Measurements from ENCODE around the gene TRAPPC5.

Gene TRAPPC5

DNA sequence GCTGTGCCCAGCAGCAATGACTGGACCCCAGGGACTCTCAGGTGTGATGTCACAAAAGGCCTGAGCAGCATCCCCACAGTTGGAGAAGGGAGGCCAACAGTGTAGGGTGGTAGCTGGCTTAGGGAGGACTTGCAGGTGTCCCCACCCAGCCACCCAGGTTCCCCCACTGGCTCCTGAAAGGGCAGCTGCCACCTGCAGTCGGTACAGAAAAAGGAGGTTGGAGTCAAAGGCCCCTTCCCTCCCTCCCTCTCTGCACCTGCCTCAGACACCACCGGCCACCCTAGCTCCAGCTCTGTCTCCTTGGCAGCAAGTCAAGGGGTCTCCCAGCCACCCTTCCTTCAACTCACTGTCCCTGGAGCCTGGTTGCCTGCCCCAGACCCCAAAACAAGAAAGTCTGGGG lies 46.9 kb upstream of the TRAPPC5 start, which contains the start of gene PCP2:
Gene PCP2 (minus strand): TSS at position 22 of the 400 bp plus-strand sequence. CDS start 262 bp downstream, outside the sequence.
- Histone ChIP-seq H3K27ac (replicated peaks) (no peak within 1 kb of the TSS), H3K27me3 (ENCODE audit: insufficient read depth, poor library complexity, severe bottlenecking) (no peaks in the 10 kb centered on the region), H3K4me3 (replicated peaks; ENCODE audit: insufficient read depth, low read length) (no peak within 1 kb of the TSS)
- TF ChIP-seq GABPA (IDR thresholded peaks at IDR 0.05; ENCODE audit: low read depth), result no peak
- TF ChIP-seq, protein P1, sequence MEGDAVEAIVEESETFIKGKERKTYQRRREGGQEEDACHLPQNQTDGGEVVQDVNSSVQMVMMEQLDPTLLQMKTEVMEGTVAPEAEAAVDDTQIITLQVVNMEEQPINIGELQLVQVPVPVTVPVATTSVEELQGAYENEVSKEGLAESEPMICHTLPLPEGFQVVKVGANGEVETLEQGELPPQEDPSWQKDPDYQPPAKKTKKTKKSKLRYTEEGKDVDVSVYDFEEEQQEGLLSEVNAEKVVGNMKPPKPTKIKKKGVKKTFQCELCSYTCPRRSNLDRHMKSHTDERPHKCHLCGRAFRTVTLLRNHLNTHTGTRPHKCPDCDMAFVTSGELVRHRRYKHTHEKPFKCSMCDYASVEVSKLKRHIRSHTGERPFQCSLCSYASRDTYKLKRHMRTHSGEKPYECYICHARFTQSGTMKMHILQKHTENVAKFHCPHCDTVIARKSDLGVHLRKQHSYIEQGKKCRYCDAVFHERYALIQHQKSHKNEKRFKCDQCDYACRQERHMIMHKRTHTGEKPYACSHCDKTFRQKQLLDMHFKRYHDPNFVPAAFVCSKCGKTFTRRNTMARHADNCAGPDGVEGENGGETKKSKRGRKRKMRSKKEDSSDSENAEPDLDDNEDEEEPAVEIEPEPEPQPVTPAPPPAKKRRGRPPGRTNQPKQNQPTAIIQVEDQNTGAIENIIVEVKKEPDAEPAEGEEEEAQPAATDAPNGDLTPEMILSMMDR (IDR thresholded peaks at IDR 0.05; ENCODE audit: insufficient read depth, low read length), result no peak
- DNase-seq (ENCODE audit: low read depth in 1 of 2, low spot score in 1 of 2), result no peak

DNA sequence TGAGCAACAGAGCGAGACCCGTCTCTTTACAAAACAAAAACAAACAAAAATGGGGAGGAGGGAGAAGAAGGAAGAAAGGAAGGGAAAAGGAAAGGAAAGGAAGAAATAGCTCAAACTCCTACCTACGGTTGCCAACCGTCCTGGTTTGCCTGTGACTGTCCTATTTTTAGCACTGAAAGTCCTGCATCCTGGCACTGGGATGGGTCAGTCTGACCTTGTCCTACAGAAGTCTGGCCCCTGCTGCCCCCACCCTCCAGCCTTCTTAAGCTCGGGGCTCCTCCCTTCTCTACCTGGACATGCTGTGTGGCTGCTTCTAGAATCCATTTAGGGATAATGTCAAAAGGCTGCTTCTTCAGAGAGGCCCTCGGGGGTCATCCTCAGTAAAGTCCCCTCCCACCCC lies 45.0 kb upstream of the TRAPPC5 start:
- no peak overlapping the region for H3K27ac ChIP-seq (replicated peaks)
- DNase-seq (ENCODE audit: low read depth in 1 of 2, low spot score in 1 of 2), result no peak
- no peaks in the 10 kb centered on the region for H3K27me3 ChIP-seq (ENCODE audit: insufficient read depth, poor library complexity, severe bottlenecking)
- no peak overlapping the region for H3K4me3 ChIP-seq (replicated peaks; ENCODE audit: insufficient read depth, low read length)
- no peak for TF ChIP-seq GABPA (IDR thresholded peaks at IDR 0.05; ENCODE audit: low read depth)
- TF ChIP-seq, protein P2, sequence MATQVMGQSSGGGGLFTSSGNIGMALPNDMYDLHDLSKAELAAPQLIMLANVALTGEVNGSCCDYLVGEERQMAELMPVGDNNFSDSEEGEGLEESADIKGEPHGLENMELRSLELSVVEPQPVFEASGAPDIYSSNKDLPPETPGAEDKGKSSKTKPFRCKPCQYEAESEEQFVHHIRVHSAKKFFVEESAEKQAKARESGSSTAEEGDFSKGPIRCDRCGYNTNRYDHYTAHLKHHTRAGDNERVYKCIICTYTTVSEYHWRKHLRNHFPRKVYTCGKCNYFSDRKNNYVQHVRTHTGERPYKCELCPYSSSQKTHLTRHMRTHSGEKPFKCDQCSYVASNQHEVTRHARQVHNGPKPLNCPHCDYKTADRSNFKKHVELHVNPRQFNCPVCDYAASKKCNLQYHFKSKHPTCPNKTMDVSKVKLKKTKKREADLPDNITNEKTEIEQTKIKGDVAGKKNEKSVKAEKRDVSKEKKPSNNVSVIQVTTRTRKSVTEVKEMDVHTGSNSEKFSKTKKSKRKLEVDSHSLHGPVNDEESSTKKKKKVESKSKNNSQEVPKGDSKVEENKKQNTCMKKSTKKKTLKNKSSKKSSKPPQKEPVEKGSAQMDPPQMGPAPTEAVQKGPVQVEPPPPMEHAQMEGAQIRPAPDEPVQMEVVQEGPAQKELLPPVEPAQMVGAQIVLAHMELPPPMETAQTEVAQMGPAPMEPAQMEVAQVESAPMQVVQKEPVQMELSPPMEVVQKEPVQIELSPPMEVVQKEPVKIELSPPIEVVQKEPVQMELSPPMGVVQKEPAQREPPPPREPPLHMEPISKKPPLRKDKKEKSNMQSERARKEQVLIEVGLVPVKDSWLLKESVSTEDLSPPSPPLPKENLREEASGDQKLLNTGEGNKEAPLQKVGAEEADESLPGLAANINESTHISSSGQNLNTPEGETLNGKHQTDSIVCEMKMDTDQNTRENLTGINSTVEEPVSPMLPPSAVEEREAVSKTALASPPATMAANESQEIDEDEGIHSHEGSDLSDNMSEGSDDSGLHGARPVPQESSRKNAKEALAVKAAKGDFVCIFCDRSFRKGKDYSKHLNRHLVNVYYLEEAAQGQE (IDR thresholded peaks at IDR 0.05; ENCODE audit: insufficient replicate concordance, low read depth), result no peak
- TF ChIP-seq, protein P1 (IDR thresholded peaks at IDR 0.05; ENCODE audit: insufficient read depth, low read length), result no peak
- TF ChIP-seq POLR2AphosphoS5 (IDR thresholded peaks at IDR 0.05; ENCODE audit: low read depth), result no peak
- no peak for TF ChIP-seq SPI1 (IDR thresholded peaks at IDR 0.05; ENCODE audit: borderline replicate concordance, low read depth)

DNA sequence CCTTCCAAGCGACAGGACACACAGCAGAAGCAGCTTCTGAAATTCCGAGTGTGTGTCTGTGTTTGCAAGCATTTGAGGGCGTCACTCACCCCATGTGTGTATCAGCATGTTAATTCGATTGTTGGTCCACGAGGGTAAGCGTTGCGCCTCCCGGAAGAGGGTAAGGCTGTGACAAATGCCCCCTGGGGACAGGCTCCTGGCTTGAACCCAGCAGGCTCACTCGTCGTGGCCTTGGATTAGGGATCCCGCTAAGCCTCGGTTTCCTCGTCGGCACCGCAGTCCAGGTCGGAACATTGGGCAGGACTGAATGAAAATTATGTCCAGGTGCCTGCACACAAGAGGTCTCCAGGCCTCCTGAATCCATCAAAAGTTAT lies 44.3 kb upstream of the TRAPPC5 start:
- Histone ChIP-seq H3K4me3 (replicated peaks; ENCODE audit: insufficient read depth, low read length) (peak overlapping the region; percentile 80), H3K27ac (replicated peaks) (peak overlapping the region; percentile 84)
- no peak for DNase-seq (ENCODE audit: low read depth in 1 of 2, low spot score in 1 of 2)

DNA sequence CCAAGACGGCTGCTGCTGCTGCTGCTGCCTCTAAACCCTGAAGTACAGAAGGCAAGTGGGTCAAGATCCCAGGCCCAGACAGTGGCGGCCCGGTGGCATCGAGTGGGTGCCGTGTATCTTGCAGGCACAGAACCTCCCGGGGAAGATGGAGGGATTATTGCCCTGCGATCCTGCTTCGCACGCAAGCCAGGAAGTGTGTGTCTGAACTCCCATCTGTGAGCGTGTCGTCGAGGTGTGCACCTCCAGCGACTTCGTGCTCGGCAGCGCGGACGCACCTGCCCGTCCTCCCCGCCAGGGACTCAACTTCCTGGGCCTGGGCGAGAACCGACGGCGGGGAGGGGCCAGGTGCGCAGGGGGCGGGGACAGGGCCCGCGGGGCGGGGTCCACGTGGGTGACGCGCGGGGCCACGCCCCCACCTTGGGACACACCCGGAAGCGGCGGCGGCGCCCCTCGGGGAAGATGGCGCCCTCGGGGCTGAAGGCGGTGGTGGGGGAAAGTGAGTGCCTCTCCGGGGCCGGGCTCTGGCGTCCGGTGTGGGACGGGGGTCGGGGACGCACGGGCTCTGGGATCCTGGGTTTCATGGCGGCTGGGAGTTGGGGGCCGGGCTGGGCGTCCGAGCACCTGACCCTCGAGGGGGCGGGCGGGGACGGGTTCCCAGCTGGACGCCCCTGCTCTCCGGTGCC lies 43.8 kb upstream of the TRAPPC5 start, which contains the start of gene STXBP2:
Gene STXBP2 (plus strand): TSS at position 420 of the 683 bp plus-strand sequence. CDS start 40 bp downstream, at position 460.
- Histone ChIP-seq H3K27me3 (ENCODE audit: insufficient read depth, poor library complexity, severe bottlenecking) (no peaks in the 10 kb centered on the region), H3K27ac (replicated peaks) (peak within 1 kb of the TSS; percentile 84), H3K4me3 (replicated peaks; ENCODE audit: insufficient read depth, low read length) (peak within 1 kb of the TSS; percentile 80)
- TF ChIP-seq, protein P2 (IDR thresholded peaks at IDR 0.05; ENCODE audit: insufficient replicate concordance, low read depth), result peak; percentile 13
- TF ChIP-seq, protein P1 (IDR thresholded peaks at IDR 0.05; ENCODE audit: insufficient read depth, low read length), result no peak
- TF ChIP-seq GABPA (IDR thresholded peaks at IDR 0.05; ENCODE audit: low read depth) (no peak; the same call in 1 of the 2 replicates), SPI1 (IDR thresholded peaks at IDR 0.05; ENCODE audit: borderline replicate concordance, low read depth) (no peak), POLR2AphosphoS5 (IDR thresholded peaks at IDR 0.05; ENCODE audit: low read depth) (peak; percentile 65)
- peak; percentile 82 to 87 for DNase-seq (ENCODE audit: low read depth in 1 of 2, low spot score in 1 of 2)

More for the DNA sequence above, 44.3 kb upstream of the TRAPPC5 start:
- TF ChIP-seq, protein P1 (IDR thresholded peaks at IDR 0.05; ENCODE audit: insufficient read depth, low read length), result no peak
- no peaks in the 10 kb centered on the region for H3K27me3 ChIP-seq (ENCODE audit: insufficient read depth, poor library complexity, severe bottlenecking)
